ENCODE measurements around the gene IRGQ.
A peak's percentile ranks its signal among the peaks of the same experiment; 100 is the strongest.

Gene IRGQ

GRCh38 chr19:43546581-43546980 is 49.4 kb downstream of the IRGQ start:
- H3K27ac ChIP-seq (ENCODE audit: low read depth, low read length), result no peak overlapping the region
- H3K9me3 ChIP-seq (ENCODE audit: low read length), result no peaks in the 10 kb centered on the region
- H3K4me3 ChIP-seq (ENCODE audit: low read depth in 1 of 2, low read length in 2 of 2), result no peak overlapping the region
- no peaks in the 10 kb centered on the region for H3K4me1 ChIP-seq (ENCODE audit: insufficient read depth, low read length)
- H3K9ac ChIP-seq (ENCODE audit: low read length), result no peak overlapping the region
- H3K27me3 ChIP-seq (ENCODE audit: control insufficient read depth in 1 of 2, insufficient read depth in 2 of 2, low read length in 2 of 2), result no peaks in the 10 kb centered on the region
- peaks cover 52% of the 10 kb centered on the region for H3K36me3 ChIP-seq (ENCODE audit: insufficient read depth, low read length)

GRCh38 chr19:43545981-43546380 is 50.0 kb downstream of the IRGQ start:
- H3K4me3 ChIP-seq (ENCODE audit: low read depth in 1 of 2, low read length in 2 of 2), result no peak overlapping the region
- H3K9ac ChIP-seq (ENCODE audit: low read length), result no peak overlapping the region
- H3K4me1 ChIP-seq (ENCODE audit: insufficient read depth, low read length), result no peaks in the 10 kb centered on the region
- peaks cover 48% of the 10 kb centered on the region for H3K36me3 ChIP-seq (ENCODE audit: insufficient read depth, low read length)
- no peak overlapping the region for H3K27ac ChIP-seq (ENCODE audit: low read depth, low read length)
- no peaks in the 10 kb centered on the region for H3K9me3 ChIP-seq (ENCODE audit: low read length)
- no peaks in the 10 kb centered on the region for H3K27me3 ChIP-seq (ENCODE audit: control insufficient read depth in 1 of 2, insufficient read depth in 2 of 2, low read length in 2 of 2)

DNA sequence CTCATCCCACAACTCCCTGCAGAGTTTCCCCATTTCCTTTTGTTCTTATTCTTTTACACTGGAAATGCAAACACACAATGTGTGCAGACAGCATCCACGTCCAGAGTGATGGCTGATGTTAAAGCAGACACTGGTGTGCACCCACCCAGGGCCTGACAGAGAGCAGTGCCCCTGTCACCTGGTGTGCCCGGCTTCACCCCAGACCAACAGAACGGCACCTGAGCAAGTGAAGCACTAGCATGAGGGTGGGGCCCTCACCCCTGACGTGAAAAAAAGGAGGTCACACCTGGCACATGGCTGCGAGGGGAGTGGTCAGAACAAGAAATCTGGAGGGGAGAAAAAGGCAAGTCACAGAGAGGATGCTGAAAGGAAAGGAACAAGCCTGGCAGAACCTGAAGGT is 50.7 kb downstream of the IRGQ start:
- Histone ChIP-seq H3K27me3 (ENCODE audit: control insufficient read depth in 1 of 2, insufficient read depth in 2 of 2, low read length in 2 of 2) (no peaks in the 10 kb centered on the region), H3K27ac (ENCODE audit: low read depth, low read length) (no peak overlapping the region), H3K36me3 (ENCODE audit: insufficient read depth, low read length) (peaks cover 47% of the 10 kb centered on the region), H3K9me3 (ENCODE audit: low read length) (no peaks in the 10 kb centered on the region), H3K4me3 (ENCODE audit: low read depth in 1 of 2, low read length in 2 of 2) (no peak overlapping the region), H3K4me1 (ENCODE audit: insufficient read depth, low read length) (no peaks in the 10 kb centered on the region), H3K9ac (ENCODE audit: low read length) (no peak overlapping the region)

- H3K9me3 ChIP-seq (ENCODE audit: low read length), result no peaks in the 10 kb centered on the region
- no peaks in the 10 kb centered on the region for H3K4me1 ChIP-seq (ENCODE audit: insufficient read depth, low read length)
- H3K27ac ChIP-seq (ENCODE audit: low read depth, low read length), result no peak overlapping the region
- no peak overlapping the region for H3K9ac ChIP-seq (ENCODE audit: low read length)
- peaks cover 42% of the 10 kb centered on the region for H3K36me3 ChIP-seq (ENCODE audit: insufficient read depth, low read length)
- H3K4me3 ChIP-seq (ENCODE audit: low read depth in 1 of 2, low read length in 2 of 2), result no peak overlapping the region
- no peaks in the 10 kb centered on the region for H3K27me3 ChIP-seq (ENCODE audit: control insufficient read depth in 1 of 2, insufficient read depth in 2 of 2, low read length in 2 of 2)
Measured at GRCh38 chr19:43544077-43544476, 51.9 kb downstream of the IRGQ start.

GRCh38 chr19:43541920-43542650 is 53.8 kb downstream of the IRGQ start:
- no peaks in the 10 kb centered on the region for H3K9me3 ChIP-seq (ENCODE audit: low read length)
- H3K4me1 ChIP-seq (ENCODE audit: insufficient read depth, low read length), result no peaks in the 10 kb centered on the region
- H3K36me3 ChIP-seq (ENCODE audit: insufficient read depth, low read length), result peaks cover 40% of the 10 kb centered on the region
- H3K9ac ChIP-seq (ENCODE audit: low read length), result no peak overlapping the region
- H3K27me3 ChIP-seq (ENCODE audit: control insufficient read depth in 1 of 2, insufficient read depth in 2 of 2, low read length in 2 of 2), result no peaks in the 10 kb centered on the region
- no peak overlapping the region for H3K4me3 ChIP-seq (ENCODE audit: low read depth in 1 of 2, low read length in 2 of 2)
- H3K27ac ChIP-seq (ENCODE audit: low read depth, low read length), result no peak overlapping the region

- H3K36me3 ChIP-seq (ENCODE audit: insufficient read depth, low read length), result peaks cover 34% of the 10 kb centered on the region
- no peak overlapping the region for H3K4me3 ChIP-seq (ENCODE audit: low read depth in 1 of 2, low read length in 2 of 2)
- no peaks in the 10 kb centered on the region for H3K27me3 ChIP-seq (ENCODE audit: control insufficient read depth in 1 of 2, insufficient read depth in 2 of 2, low read length in 2 of 2)
- H3K9ac ChIP-seq (ENCODE audit: low read length), result no peak overlapping the region
- H3K4me1 ChIP-seq (ENCODE audit: insufficient read depth, low read length), result peaks cover 5% of the 10 kb centered on the region
- H3K27ac ChIP-seq (ENCODE audit: low read depth, low read length), result no peak overlapping the region
- no peaks in the 10 kb centered on the region for H3K9me3 ChIP-seq (ENCODE audit: low read length)
Measured at GRCh38 chr19:43540381-43540780, 55.6 kb downstream of the IRGQ start.

DNA sequence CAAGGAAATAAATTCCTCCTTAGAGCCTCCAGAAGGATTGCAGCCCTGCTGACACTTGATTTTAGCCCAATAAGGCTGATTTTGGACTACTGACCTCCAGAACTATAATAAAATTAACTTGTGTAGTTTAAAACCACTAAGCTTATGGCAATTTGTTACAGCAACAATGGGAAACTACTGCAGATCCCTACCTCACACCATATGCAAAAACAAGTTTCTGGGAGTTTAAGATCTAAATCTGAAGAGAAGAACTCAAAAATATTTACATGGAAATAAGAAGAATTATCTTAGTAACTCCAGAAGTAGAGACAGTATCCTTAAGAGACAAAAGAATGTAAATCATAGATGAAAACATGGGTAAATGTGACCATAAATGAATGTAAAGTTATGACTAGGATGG is 57.0 kb downstream of the IRGQ start:
- no peaks in the 10 kb centered on the region for H3K27me3 ChIP-seq (ENCODE audit: control insufficient read depth in 1 of 2, insufficient read depth in 2 of 2, low read length in 2 of 2)
- H3K27ac ChIP-seq (ENCODE audit: low read depth, low read length), result no peak overlapping the region
- no peak overlapping the region for H3K4me3 ChIP-seq (ENCODE audit: low read depth in 1 of 2, low read length in 2 of 2)
- H3K9ac ChIP-seq (ENCODE audit: low read length), result no peak overlapping the region
- peaks cover 13% of the 10 kb centered on the region for H3K4me1 ChIP-seq (ENCODE audit: insufficient read depth, low read length)
- no peaks in the 10 kb centered on the region for H3K9me3 ChIP-seq (ENCODE audit: low read length)
- peaks cover 28% of the 10 kb centered on the region for H3K36me3 ChIP-seq (ENCODE audit: insufficient read depth, low read length)

- H3K27me3 ChIP-seq (ENCODE audit: control insufficient read depth in 1 of 2, insufficient read depth in 2 of 2, low read length in 2 of 2), result no peaks in the 10 kb centered on the region
- peaks cover 21% of the 10 kb centered on the region for H3K4me1 ChIP-seq (ENCODE audit: insufficient read depth, low read length)
- H3K27ac ChIP-seq (ENCODE audit: low read depth, low read length), result peak overlapping the region; percentile 96
- H3K36me3 ChIP-seq (ENCODE audit: insufficient read depth, low read length), result peaks cover 3% of the 10 kb centered on the region
- H3K4me3 ChIP-seq (ENCODE audit: low read depth in 1 of 2, low read length in 2 of 2), result peak overlapping the region; percentile 41 to 96
- H3K9ac ChIP-seq (ENCODE audit: low read length), result peak overlapping the region; percentile 4
- H3K9me3 ChIP-seq (ENCODE audit: low read length), result no peaks in the 10 kb centered on the region
Measured at GRCh38 chr19:43534816-43535761, 60.8 kb downstream of the IRGQ start.
